Natural killer cell (primary cell): ENCODE results near the gene NME3. TPM values are rescaled to one million over a fixed set of nuclear protein-coding genes. Genes with fewer than 3 reads are reported as not detected.

Source experiments
- ATAC-seq, 3 donors: fragments of 150-1000 bp in 2 of 3; fragments of 200-7000 bp in 1 of 3; cut with Tn5 transposase; 1 replicate in 1 of 3; 2 replicates in 2 of 3; pipeline ENCODE4 v1.10.0; 2021; ENCODE audit warnings: mild to moderate bottlenecking in 2 of 3, moderate library complexity in 2 of 3
- DNase-seq, 2 donors: peaks; one replicate each; pipeline versions ENCODE4 v3.0.0 to v3.0.0-alpha.2; 2013 to 2021; ENCODE audit warnings: mixed read lengths in 1 of 2
- H3K27ac ChIP-seq: one replicate; pipeline ENCODE4 v1.5.1; 2013; ENCODE audit warnings: mild to moderate bottlenecking, low read length
- H3K27me3 ChIP-seq: one replicate; pipeline ENCODE4 v1.6.1; 2013; ENCODE audit warnings: low read length; ENCODE audit not compliant: control insufficient read depth, insufficient read depth
- H3K36me3 ChIP-seq: one replicate; pipeline ENCODE4 v1.6.1; 2013; ENCODE audit warnings: low read length; ENCODE audit not compliant: control insufficient read depth, insufficient read depth
- H3K4me1 ChIP-seq: one replicate; pipeline ENCODE4 v1.6.1; 2013; ENCODE audit warnings: low read length; ENCODE audit not compliant: control insufficient read depth, insufficient read depth
- H3K4me3 ChIP-seq: one replicate; pipeline ENCODE4 v1.5.1; 2013; ENCODE audit warnings: low read length
- H3K9me3 ChIP-seq: one replicate; pipeline ENCODE4 v1.6.1; 2013; ENCODE audit warnings: low read length; ENCODE audit not compliant: control insufficient read depth, insufficient read depth
- H3K27ac Mint-ChIP-seq, 2 donors: one replicate each; pipeline ENCODE4 v1.8.0; 2022; ENCODE audit warnings: mild to moderate bottlenecking in 2 of 2, mixed read lengths in 2 of 2, moderate library complexity in 1 of 2
- H3K27me3 Mint-ChIP-seq, 2 donors: one replicate each; pipeline ENCODE4 v1.8.0; 2022; ENCODE audit warnings: low read depth in 2 of 2, mixed read lengths in 2 of 2
- H3K36me3 Mint-ChIP-seq: one replicate; pipeline ENCODE4 v1.8.0; 2022; ENCODE audit warnings: mixed read lengths
- H3K4me1 Mint-ChIP-seq, 2 donors: one replicate each; pipeline ENCODE4 v1.8.0; 2022; ENCODE audit warnings: mixed read lengths in 2 of 2
- H3K4me3 Mint-ChIP-seq: one replicate; pipeline ENCODE4 v1.8.0; 2022; ENCODE audit warnings: mild to moderate bottlenecking, moderate library complexity, mixed read lengths
- H3K9me3 Mint-ChIP-seq, 2 donors: one replicate each; pipeline ENCODE4 v1.8.0; 2022; ENCODE audit warnings: mixed read lengths in 2 of 2
- WGBS: methylation state at CpG from one replicate; pipeline ENCODE4 v1.1.7; 2013; ENCODE audit warnings: missing lambda C conversion rate; ENCODE audit not compliant: insufficient coverage; 5-methylcytosine and 5-hydroxymethylcytosine counted together
- intact Hi-C: fragments of 100-400 bp; cut with micrococcal nuclease; formaldehyde crosslinking; loops from one replicate; pipeline ENCODE4 v1.14.2; 2022
- total RNA-seq, 4 donors: library from RNA; stranded (reverse); fragments of 120-200 nt in 1 of 4; gene quantifications; one replicate each; pipeline versions ENCODE4 v1.2.3 to v1.2.4, GENCODE V29; 2013 to 2022
- TF ChIP-seq, protein P1 (sequence below): fragments of 200-600 bp; IDR thresholded peaks from one replicate; pipeline ENCODE4 v1.8.0; 2022; ENCODE audit warnings: antibody characterized with exemption

NME3 gene
- total RNA-seq, 3 donors from 2014 or later (not counting 1 experiment from before 2014, with no cell fraction given), result 40.6 to 50.3 (median 46.2) TPM

DNA sequence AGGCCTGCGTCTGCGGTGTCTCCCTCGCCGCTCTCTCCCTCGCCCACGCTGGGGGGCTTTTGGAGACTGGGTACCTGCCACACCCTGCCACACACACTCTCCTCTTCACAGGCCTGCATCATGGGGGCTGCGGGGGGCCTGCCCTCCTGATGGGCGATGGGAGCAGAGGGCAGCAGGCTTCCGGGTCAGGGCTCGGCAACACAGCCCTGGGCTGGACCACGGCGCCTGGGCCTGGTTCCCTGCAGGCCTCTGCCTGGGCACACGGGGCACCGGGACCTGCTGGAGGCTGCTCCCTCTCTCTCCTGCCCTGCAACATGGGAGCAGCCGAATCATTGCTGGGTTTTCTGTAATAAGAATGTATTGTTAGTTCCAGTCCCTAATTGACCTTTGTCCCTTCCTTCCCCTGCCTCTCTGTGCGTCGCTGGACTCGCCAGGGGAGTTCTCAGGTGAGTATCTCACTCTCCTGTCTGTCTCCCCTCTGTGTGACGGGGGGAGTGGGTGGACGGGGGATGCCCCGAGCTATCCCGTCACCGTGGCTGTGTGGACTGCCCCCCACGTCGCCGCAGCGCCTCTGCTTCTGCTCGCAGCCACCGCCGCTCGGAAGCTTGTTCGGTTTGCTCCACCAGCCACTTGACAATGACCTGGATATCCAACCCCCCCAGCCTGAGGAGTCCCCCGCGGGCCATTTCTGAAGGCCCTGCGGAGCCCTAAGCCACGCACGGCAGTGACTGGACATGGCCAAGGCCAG lies 13.5 kb downstream of the NME3 start:
- WGBS, result 96% methylated on average over 36 of the region's 37 CpGs
- no peak overlapping the region for H3K27ac ChIP-seq
- TF ChIP-seq, protein P1, sequence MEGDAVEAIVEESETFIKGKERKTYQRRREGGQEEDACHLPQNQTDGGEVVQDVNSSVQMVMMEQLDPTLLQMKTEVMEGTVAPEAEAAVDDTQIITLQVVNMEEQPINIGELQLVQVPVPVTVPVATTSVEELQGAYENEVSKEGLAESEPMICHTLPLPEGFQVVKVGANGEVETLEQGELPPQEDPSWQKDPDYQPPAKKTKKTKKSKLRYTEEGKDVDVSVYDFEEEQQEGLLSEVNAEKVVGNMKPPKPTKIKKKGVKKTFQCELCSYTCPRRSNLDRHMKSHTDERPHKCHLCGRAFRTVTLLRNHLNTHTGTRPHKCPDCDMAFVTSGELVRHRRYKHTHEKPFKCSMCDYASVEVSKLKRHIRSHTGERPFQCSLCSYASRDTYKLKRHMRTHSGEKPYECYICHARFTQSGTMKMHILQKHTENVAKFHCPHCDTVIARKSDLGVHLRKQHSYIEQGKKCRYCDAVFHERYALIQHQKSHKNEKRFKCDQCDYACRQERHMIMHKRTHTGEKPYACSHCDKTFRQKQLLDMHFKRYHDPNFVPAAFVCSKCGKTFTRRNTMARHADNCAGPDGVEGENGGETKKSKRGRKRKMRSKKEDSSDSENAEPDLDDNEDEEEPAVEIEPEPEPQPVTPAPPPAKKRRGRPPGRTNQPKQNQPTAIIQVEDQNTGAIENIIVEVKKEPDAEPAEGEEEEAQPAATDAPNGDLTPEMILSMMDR, result no peak
- Mint-ChIP-seq H3K9me3 (no peaks in the 10 kb centered on the region), H3K4me3 (no peak overlapping the region), H3K36me3 (peaks cover 7% of the 10 kb centered on the region), H3K27ac (no peak overlapping the region), H3K4me1 (peaks cover 0 to 6% of the 10 kb centered on the region in 2 donors), H3K27me3 (no peaks in the 10 kb centered on the region)
- peaks cover 31% of the 10 kb centered on the region for H3K36me3 ChIP-seq
- peaks cover 10% of the 10 kb centered on the region for H3K4me1 ChIP-seq
- ATAC-seq (no peak), DNase-seq (no peak)
- intact Hi-C loops, result no loop called here
- H3K9me3 ChIP-seq, result no peaks in the 10 kb centered on the region
- no peaks in the 10 kb centered on the region for H3K27me3 ChIP-seq
- H3K4me3 ChIP-seq, result no peak overlapping the region

DNA sequence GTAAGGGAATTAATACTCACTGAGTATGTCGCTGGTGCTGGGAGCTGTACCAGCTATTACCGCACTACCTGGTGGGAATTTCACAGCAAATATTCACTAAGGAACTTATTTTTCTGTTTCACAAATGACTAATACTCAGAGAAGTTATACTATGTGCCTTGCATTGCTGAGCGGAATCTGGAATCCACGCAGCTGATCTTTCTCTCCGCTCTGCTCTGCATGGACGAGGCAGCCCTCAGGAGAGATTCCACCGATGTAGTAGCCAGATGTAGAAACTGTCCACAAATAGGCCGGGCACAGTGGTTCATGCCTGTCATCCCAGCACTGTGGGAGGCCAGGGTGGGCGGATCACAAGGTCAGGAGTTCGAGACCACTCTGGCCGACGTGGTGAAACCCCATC lies 17.1 kb downstream of the NME3 start:
- WGBS, result 94% methylated on average over 11 of the region's 12 CpGs
- H3K9me3 Mint-ChIP-seq, result no peaks in the 10 kb centered on the region
- Histone ChIP-seq H3K4me3 (no peak overlapping the region), H3K4me1 (peaks cover 10% of the 10 kb centered on the region), H3K36me3 (peaks cover 26% of the 10 kb centered on the region), H3K27me3 (no peaks in the 10 kb centered on the region), H3K9me3 (no peaks in the 10 kb centered on the region), H3K27ac (no peak overlapping the region)
- H3K36me3 Mint-ChIP-seq, result no peaks in the 10 kb centered on the region
- no peak overlapping the region for H3K4me3 Mint-ChIP-seq
- intact Hi-C loops, result no loop called here
- TF ChIP-seq, protein P1, result no peak
- no peaks in the 10 kb centered on the region for H3K27me3 Mint-ChIP-seq
- H3K27ac Mint-ChIP-seq, result no peak overlapping the region
- H3K4me1 Mint-ChIP-seq, result peaks cover 0 to 6% of the 10 kb centered on the region in 2 donors
- no peak for DNase-seq
- no peak for ATAC-seq

DNA sequence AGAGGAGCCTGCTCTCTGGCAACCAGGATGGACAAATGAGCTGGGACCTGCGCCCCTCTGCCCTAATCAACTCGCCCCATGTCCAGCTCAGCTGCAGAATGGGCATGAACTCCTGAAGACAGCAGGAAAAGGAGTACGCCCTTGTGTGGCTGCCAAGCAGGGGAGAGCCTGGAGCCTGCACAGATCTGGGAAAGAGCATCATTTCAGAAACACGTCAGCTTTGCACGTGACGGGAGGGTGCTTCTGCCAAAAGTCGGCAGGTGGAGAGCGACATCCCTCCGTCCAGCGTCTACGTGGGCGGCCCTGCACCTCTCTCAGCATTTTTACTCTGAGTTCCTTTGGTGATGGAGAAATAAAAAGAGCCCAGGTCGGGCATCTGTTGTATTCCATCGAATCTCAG lies 18.5 kb downstream of the NME3 start:
- no peaks in the 10 kb centered on the region for H3K36me3 Mint-ChIP-seq
- H3K9me3 ChIP-seq, result no peaks in the 10 kb centered on the region
- intact Hi-C loops, result no loop called here
- TF ChIP-seq, protein P1, result no peak
- H3K27ac ChIP-seq, result no peak overlapping the region
- H3K36me3 ChIP-seq, result peaks cover 39% of the 10 kb centered on the region
- no peak overlapping the region for H3K27ac Mint-ChIP-seq
- ATAC-seq (no peak), DNase-seq (no peak)
- peaks cover 0 to 6% of the 10 kb centered on the region in 2 donors for H3K4me1 Mint-ChIP-seq
- H3K27me3 ChIP-seq, result no peaks in the 10 kb centered on the region
- WGBS, result 98% methylated on average over 12 of the region's 14 CpGs
- H3K4me3 ChIP-seq, result no peak overlapping the region
- H3K27me3 Mint-ChIP-seq, result no peaks in the 10 kb centered on the region
- H3K9me3 Mint-ChIP-seq, result no peaks in the 10 kb centered on the region
- H3K4me3 Mint-ChIP-seq, result no peak overlapping the region
- peaks cover 10% of the 10 kb centered on the region for H3K4me1 ChIP-seq

DNA sequence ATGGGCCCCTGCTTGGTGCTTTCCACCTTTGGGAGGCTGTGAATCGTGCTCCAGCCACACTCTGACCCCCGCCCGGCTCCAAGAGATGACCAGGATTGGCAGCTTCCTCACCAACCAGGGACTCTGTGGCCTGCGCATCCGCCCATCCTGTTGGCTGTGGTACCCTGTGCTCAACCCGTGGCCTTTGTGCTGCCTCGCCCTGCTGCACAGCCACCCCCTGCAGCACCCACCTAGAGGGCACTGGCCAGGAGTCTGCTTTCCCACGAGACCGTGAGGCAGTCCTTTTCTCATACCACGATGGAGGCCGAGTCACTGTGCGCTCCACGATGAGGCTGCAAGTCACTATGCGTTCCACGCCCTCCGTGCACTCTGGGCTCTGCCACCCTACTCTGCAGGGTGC lies 19.4 kb downstream of the NME3 start:
- H3K27ac ChIP-seq, result no peak overlapping the region
- H3K9me3 Mint-ChIP-seq, result no peaks in the 10 kb centered on the region
- ATAC-seq, result no peak
- H3K4me1 Mint-ChIP-seq, result peaks cover 0 to 5% of the 10 kb centered on the region in 2 donors
- H3K4me3 ChIP-seq, result no peak overlapping the region
- no peaks in the 10 kb centered on the region for H3K27me3 ChIP-seq
- no peaks in the 10 kb centered on the region for H3K27me3 Mint-ChIP-seq
- TF ChIP-seq, protein P1, result no peak
- H3K4me1 ChIP-seq, result peaks cover 1% of the 10 kb centered on the region
- intact Hi-C loops, result no loop called here
- no peak for DNase-seq
- no peaks in the 10 kb centered on the region for H3K9me3 ChIP-seq
- WGBS, result 97% methylated on average over 16 of the region's 16 CpGs
- H3K4me3 Mint-ChIP-seq, result no peak overlapping the region
- H3K36me3 ChIP-seq, result peaks cover 47% of the 10 kb centered on the region
- no peaks in the 10 kb centered on the region for H3K36me3 Mint-ChIP-seq
- no peak overlapping the region for H3K27ac Mint-ChIP-seq
